SH-SY5Y (cell line): ENCODE measurements around the gene PHACTR3.

Experiments used
- GATA2 ChIP-seq: IDR thresholded peaks from 2 replicates; pipeline ENCODE4 v1.6.1; 2011; ENCODE audit warnings: mild to moderate bottlenecking, low read depth, low read length
- GATA3 ChIP-seq: IDR thresholded peaks from 2 replicates; pipeline ENCODE4 v1.6.1; 2011; ENCODE audit warnings: low read depth, mild to moderate bottlenecking, low read length, moderate library complexity

Gene PHACTR3

DNA sequence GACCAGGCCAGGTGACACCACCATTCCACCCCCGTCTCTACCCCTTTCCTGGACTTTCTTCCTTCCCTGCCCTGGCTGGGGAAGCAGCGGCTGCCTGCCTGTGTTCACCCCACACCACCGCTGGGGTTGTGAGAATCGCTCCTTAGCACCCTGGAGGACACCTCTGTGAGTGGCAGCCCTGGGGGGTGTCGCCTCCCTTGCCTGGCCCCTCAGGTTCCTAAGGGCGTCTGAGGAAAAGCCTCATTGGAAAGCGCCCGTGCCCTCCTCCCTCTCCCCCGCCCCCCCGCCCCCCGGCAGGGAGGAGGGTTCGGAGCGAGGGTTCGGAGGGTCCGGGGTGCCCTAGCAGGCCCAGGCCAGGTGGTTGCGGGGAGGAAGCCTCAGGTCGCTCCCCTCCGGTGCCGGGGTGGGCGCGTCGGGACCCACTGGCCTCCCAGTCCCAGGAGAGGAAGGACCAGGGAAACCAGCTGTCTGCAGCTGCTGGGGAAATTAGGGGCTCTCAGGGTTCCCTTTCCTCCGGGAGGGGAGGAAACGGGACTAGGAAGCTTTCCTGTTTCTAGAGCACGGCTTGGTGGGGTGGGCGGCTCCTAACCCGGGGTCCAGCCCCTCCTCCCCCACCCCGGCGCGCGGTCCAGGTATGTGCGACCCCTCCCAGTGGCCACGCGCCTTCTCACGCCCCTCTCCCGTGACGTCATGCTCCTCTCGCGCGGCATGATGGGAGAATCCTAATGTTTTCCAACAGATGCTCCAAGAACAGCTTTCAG is at the start of gene PHACTR3:
Gene PHACTR3, plus strand, starts transcription at position 760 of the 761 bp plus-strand sequence. CDS start 475 bp downstream, outside the sequence.
- TF ChIP-seq GATA2 (no peak), GATA3 (no peak)

- TF ChIP-seq GATA3 (no peak), GATA2 (no peak)
Observed at GRCh38 chr20:59559024-59559817, 45.1 kb upstream of the PHACTR3 start.

DNA sequence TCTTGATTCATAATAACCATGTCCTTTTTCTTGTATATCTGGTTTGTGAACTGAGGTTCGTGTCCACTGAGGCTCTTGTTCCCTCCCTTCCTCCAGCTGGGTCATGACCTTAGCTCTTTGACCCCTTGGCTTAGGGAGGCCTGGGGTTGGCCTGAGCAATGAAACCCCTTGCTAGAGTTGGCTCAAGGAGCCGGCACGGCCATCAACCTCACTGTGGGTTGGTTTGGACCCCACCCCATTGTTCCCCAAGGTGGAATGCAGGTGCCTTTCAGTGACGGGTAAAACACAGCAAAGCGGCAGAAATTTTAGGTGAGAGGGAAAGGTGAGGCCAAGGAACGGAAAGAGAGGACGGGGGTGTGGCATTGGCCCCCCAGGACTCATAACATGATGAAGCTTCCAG is 44.5 kb upstream of the PHACTR3 start:
- no peak for TF ChIP-seq GATA3
- no peak for TF ChIP-seq GATA2

DNA sequence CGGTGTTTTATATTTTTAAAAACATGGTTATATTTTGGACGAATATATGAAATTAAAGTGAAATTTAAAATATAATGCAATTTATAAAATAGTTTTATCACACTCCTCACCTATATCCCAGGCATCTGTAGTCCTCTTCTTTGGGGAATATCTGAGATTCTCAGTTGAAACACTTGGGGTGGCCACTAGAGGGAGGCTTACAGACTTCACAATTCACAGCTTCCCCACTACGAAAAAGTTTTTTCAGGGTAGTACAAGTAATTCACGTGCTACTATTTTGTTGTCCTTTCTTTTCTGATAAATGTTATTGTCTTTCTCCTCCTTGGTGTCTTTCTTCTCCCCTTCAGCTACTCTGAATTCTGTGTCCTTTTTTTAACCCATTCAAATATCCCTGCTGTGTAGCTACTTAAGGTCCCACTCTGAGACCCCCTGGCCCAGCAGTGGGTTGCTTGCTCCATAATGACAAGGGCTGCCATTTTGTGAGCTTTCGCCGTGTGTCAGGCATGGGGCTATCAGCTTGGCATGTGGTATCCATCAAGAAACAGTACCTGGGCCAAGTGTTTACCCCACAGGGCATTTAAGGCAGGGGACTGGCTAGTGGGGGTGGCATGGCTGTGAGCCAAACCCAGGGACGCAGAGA is 43.6 kb upstream of the PHACTR3 start:
- TF ChIP-seq GATA2 (no peak), GATA3 (no peak)

GRCh38 chr20:59561228-59561605 is 43.1 kb upstream of the PHACTR3 start:
- TF ChIP-seq GATA2 (no peak), GATA3 (no peak)

GRCh38 chr20:59561614-59562277 is 42.6 kb upstream of the PHACTR3 start:
- no peak for TF ChIP-seq GATA2
- no peak for TF ChIP-seq GATA3

- TF ChIP-seq GATA3, result no peak
- no peak for TF ChIP-seq GATA2
Observed at GRCh38 chr20:59564171-59564570, 40.2 kb upstream of the PHACTR3 start.

DNA sequence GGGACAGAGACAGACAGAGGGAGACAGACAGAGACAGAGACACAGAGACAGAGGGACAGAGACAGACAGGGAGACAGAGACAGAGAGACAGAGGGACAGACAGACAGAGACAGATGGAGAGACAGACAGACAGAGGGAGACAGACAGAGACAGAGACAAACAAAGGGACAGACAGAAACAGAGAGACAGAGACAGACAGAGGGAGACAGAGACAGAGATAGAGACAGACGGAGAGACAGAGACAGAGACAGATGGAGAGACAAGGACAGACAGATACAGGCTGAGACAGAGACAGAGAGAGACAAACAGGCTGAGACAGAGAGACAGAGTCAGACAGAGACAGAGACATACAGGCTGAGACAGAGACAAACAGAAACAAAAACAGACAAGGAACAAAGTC is 39.4 kb upstream of the PHACTR3 start:
- TF ChIP-seq GATA2 (no peak), GATA3 (no peak)

- TF ChIP-seq GATA2 (no peak), GATA3 (no peak)
Observed at GRCh38 chr20:59565768-59566461, 38.4 kb upstream of the PHACTR3 start.

GRCh38 chr20:59566631-59567524 is 37.5 kb upstream of the PHACTR3 start:
- no peak for TF ChIP-seq GATA2
- no peak for TF ChIP-seq GATA3

DNA sequence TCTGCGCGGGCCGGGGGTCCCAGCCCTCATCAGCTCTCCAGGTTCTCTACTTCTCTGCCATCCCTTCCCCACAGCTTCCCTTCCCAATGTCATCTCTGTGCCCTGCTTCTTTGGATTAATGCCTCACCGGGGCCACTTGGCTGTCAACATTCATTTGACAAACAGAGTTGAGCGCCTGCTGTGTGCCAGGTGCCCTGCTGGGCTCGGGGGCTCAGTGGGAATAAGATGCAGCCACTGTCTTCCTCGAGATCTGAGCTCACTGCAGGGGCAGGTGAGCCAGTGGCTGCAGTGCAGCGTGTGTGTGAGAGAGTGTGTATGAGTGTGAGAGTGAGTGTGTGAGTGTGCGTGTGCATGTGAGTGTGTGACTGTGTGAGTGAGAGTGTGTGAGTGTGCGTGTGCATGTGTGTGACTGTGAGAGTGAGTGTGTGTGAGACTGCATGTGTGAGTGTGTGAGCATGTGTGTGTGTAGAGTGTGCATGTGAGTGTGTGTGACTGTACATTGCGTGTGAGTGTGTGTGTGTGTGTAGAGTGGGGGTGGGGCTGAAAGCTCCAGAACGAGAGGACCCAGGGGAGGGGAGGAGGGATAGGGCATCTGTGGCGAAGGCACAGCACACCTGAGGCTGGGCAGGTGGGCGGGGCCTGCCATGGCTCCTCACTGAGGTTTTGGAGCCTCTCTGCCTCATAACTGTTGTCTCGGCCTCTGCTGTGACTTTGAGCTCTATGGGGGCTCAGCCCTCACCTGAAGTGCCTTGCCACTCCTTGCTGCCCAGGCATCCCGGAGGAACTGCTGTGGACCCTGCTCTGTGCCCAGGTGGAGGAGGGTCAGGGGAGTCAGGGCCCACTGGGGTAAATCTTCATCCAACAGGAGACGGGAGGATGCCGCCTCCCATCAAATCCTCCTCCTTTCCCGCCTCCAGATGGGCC is 36.5 kb upstream of the PHACTR3 start:
- TF ChIP-seq GATA3 (no peak), GATA2 (no peak)

GRCh38 chr20:59568509-59569024 is 35.8 kb upstream of the PHACTR3 start:
- no peak for TF ChIP-seq GATA3
- no peak for TF ChIP-seq GATA2

DNA sequence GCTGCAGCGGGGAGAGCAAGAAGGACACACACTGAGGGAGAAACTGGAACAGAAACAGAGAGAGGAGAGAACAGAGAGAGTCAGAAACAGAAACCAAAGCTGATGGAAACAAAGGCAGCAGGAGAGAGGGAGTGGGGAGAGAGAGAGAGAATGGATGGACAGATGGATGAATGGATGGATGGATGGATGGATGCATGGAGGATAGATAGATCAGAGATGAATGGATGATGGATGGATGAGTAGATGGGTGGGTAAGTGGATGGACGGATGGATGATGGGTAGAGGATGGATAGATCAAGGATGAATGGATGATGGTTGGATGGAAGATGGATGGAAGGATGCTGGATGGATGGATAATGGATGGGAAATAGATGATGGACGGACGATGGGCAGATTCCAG is 35.0 kb upstream of the PHACTR3 start:
- TF ChIP-seq GATA2 (no peak), GATA3 (no peak)
